IMR-90 (cell line): ENCODE results near the gene NXPH1. TPM values are rescaled to one million over a fixed set of nuclear protein-coding genes. Genes with fewer than 3 reads are reported as not detected.

Experiments used
- ATAC-seq: fragments of 200-7000 bp; cut with Tn5 transposase; 2 replicates; pipeline ENCODE4 v1.9.1; 2020; ENCODE audit warnings: low read depth, mild to moderate bottlenecking, moderate library complexity
- BruUV-seq: library from RNA; stranded (reverse); fragments of 400-500 nt; replicated peaks from 2 replicates; lab custom pipeline; 2021; lab: Mats Ljungman, UMichigan
- CTCF ChIA-PET: fragments of 300-600 bp; formaldehyde crosslinking; extraction: SDS; loops from one replicate; lab custom pipeline; 2021; ENCODE audit warnings: antibody characterized with exemption; lab: Yijun Ruan, JAX
- POLR2A ChIA-PET: fragments of 300-600 bp; sonication (Branson Sonifier 250); formaldehyde crosslinking; loops from one replicate; lab custom pipeline; 2022; ENCODE audit warnings: antibody characterized with exemption; ENCODE audit not compliant: unreplicated experiment; lab: Charles Lee
- DNase-seq: peaks from one replicate; pipeline ENCODE4 v3.0.0; 2013
- H2AFZ ChIP-seq: replicated peaks from 2 replicates; pipeline ENCODE3; 2013; ENCODE audit warnings: low read length, mild to moderate bottlenecking; ENCODE audit not compliant: poor library complexity
- H2AK5ac ChIP-seq: 2 replicates; pipeline ENCODE4 v1.6.1; 2013; ENCODE audit warnings: low read depth, low read length, inconsistent platforms
- H2AK9ac ChIP-seq: replicated peaks from 2 replicates; pipeline ENCODE3; 2013; ENCODE audit warnings: mild to moderate bottlenecking, low read depth, low read length, moderate library complexity; ENCODE audit not compliant: poor library complexity
- H2BK120ac ChIP-seq: 2 replicates; pipeline ENCODE4 v1.6.1; 2013; ENCODE audit warnings: low read depth, low read length, inconsistent platforms
- H2BK15ac ChIP-seq: 3 replicates; pipeline ENCODE4 v1.6.1; 2013; ENCODE audit warnings: low read depth, low read length, inconsistent platforms
- H2BK20ac ChIP-seq: 2 replicates; pipeline ENCODE4 v1.6.1; 2013; ENCODE audit warnings: low read depth, mild to moderate bottlenecking, inconsistent platforms, low read length, moderate library complexity
- H2BK5ac ChIP-seq: 2 replicates; pipeline ENCODE4 v1.6.1; 2013; ENCODE audit warnings: mild to moderate bottlenecking, low read depth, low read length, inconsistent platforms; ENCODE audit not compliant: poor library complexity, severe bottlenecking
- H3K14ac ChIP-seq: replicated peaks from 2 replicates; pipeline ENCODE4 v1.6.1; 2013; ENCODE audit warnings: low read depth, low read length, inconsistent platforms
- H3K18ac ChIP-seq: 2 replicates; pipeline ENCODE4 v1.6.1; 2013; ENCODE audit warnings: low read depth, low read length, control low read depth
- H3K23ac ChIP-seq: 2 replicates; pipeline ENCODE4 v1.6.1; 2013; ENCODE audit warnings: low read depth, low read length, inconsistent platforms
- H3K27ac ChIP-seq: 2 replicates; pipeline ENCODE4 v1.5.1; 2013; ENCODE audit warnings: mild to moderate bottlenecking, control low read depth, low read length; ENCODE audit not compliant: insufficient read depth
- H3K27me3 ChIP-seq: 2 replicates; pipeline ENCODE4 v1.6.1; 2013; ENCODE audit warnings: low read length; ENCODE audit not compliant: control insufficient read depth, insufficient read depth
- H3K36me3 ChIP-seq: 2 replicates; pipeline ENCODE4 v1.6.1; 2013; ENCODE audit warnings: low read length, mixed read lengths; ENCODE audit not compliant: control insufficient read depth, insufficient read depth
- H3K4ac ChIP-seq: 2 replicates; pipeline ENCODE4 v1.6.1; 2013; ENCODE audit warnings: low read depth, low read length, inconsistent platforms
- H3K4me1 ChIP-seq: 2 replicates; pipeline ENCODE4 v1.6.1; 2013; ENCODE audit warnings: low read length, mixed read lengths; ENCODE audit not compliant: control insufficient read depth, insufficient read depth
- H3K4me2 ChIP-seq: 2 replicates; pipeline ENCODE4 v1.6.1; 2013; ENCODE audit warnings: low read depth, mild to moderate bottlenecking, control low read depth, low read length, moderate library complexity
- H3K4me3 ChIP-seq: 2 replicates; pipeline ENCODE4 v1.5.1; 2013; ENCODE audit warnings: low read depth, mild to moderate bottlenecking, control low read depth, low read length, moderate library complexity; ENCODE audit not compliant: insufficient read depth
- H3K56ac ChIP-seq: 2 replicates; pipeline ENCODE4 v1.6.1; 2013; ENCODE audit warnings: low read length, inconsistent platforms; ENCODE audit not compliant: insufficient read depth; ENCODE audit errors: extremely low read depth
- H3K79me1 ChIP-seq, 2 experiments: 2 replicates each; pipeline ENCODE4 v1.6.1; 2013; ENCODE audit warnings: low read length in 2 of 2, inconsistent platforms in 1 of 2, low read depth in 1 of 2
- H3K9ac ChIP-seq: 2 replicates; pipeline ENCODE4 v1.6.1; 2013; ENCODE audit warnings: low read depth, low read length, control low read depth
- H3K9me1 ChIP-seq: 2 replicates; pipeline ENCODE4 v1.6.1; 2013; ENCODE audit warnings: low read length, inconsistent platforms; ENCODE audit not compliant: insufficient read depth
- H3K9me3 ChIP-seq: 2 replicates; pipeline ENCODE4 v1.6.1; 2013; ENCODE audit warnings: low read length; ENCODE audit not compliant: control insufficient read depth, insufficient read depth
- H4K20me1 ChIP-seq: 2 replicates; pipeline ENCODE4 v1.6.1; 2013; ENCODE audit warnings: low read length, inconsistent platforms; ENCODE audit not compliant: insufficient read depth
- H4K5ac ChIP-seq: 2 replicates; pipeline ENCODE4 v1.6.1; 2013; ENCODE audit warnings: mild to moderate bottlenecking, low read depth, low read length, control low read depth
- H4K8ac ChIP-seq, 2 experiments: 2 replicates each; pipeline ENCODE4 v1.6.1; 2013; ENCODE audit warnings: low read depth in 2 of 2, low read length in 2 of 2, control low read depth in 1 of 2, inconsistent platforms in 1 of 2
- H4K91ac ChIP-seq: 2 replicates; pipeline ENCODE4 v1.6.1; 2013; ENCODE audit warnings: low read depth, low read length, inconsistent platforms; ENCODE audit not compliant: insufficient read depth
- BHLHE40 ChIP-seq: fragments of 150-350 bp; IDR thresholded peaks from 2 replicates; pipeline ENCODE4 v1.6.1; 2016; ENCODE audit warnings: mild to moderate bottlenecking, low read depth, low read length
- CEBPB ChIP-seq: IDR thresholded peaks from 2 replicates; pipeline ENCODE4 v1.6.1; 2012; ENCODE audit warnings: low read depth, low read length, improper control_type of control experiment
- CHD1 ChIP-seq: IDR thresholded peaks from 2 replicates; pipeline ENCODE4 v1.6.1; 2012; ENCODE audit warnings: low read depth, low read length, improper control_type of control experiment
- CTCF ChIP-seq: conservative IDR thresholded peaks from 2 replicates; pipeline ENCODE4 v1.5.1; 2012; ENCODE audit warnings: mild to moderate bottlenecking, low read depth, low read length, improper control_type of control experiment
- ELK1 ChIP-seq: fragments of 150-350 bp; IDR thresholded peaks from 2 replicates; pipeline ENCODE4 v1.6.1; 2016; ENCODE audit warnings: low read depth, mild to moderate bottlenecking, low read length, moderate library complexity, borderline replicate concordance
- FOS ChIP-seq: fragments of 150-350 bp; IDR thresholded peaks from 2 replicates; pipeline ENCODE4 v1.6.1; 2016; ENCODE audit warnings: low read depth, low read length
- MAFK ChIP-seq: IDR thresholded peaks from 2 replicates; pipeline ENCODE4 v1.6.1; 2012; ENCODE audit warnings: low read depth, low read length, improper control_type of control experiment
- MAZ ChIP-seq: IDR thresholded peaks from 2 replicates; pipeline ENCODE4 v1.6.1; 2012; ENCODE audit warnings: low read depth, mild to moderate bottlenecking, low read length, improper control_type of control experiment, moderate library complexity, borderline replicate concordance
- MXI1 ChIP-seq: IDR thresholded peaks from 2 replicates; pipeline ENCODE4 v1.6.1; 2012; ENCODE audit warnings: low read depth, mild to moderate bottlenecking, low read length, moderate library complexity, borderline replicate concordance
- NFE2L2 ChIP-seq: fragments of 150-350 bp; IDR thresholded peaks from 2 replicates; pipeline ENCODE4 v1.6.1; 2016; ENCODE audit warnings: low read depth, mild to moderate bottlenecking, low read length
- POLR2A ChIP-seq: IDR thresholded peaks from 2 replicates; pipeline ENCODE4 v1.6.1; 2012; ENCODE audit warnings: mild to moderate bottlenecking, low read depth, low read length
- RAD21 ChIP-seq: IDR thresholded peaks from 2 replicates; pipeline ENCODE4 v1.6.1; 2012; ENCODE audit warnings: low read length, improper control_type of control experiment
- RCOR1 ChIP-seq: IDR thresholded peaks from 2 replicates; pipeline ENCODE4 v1.6.1; 2012; ENCODE audit warnings: mild to moderate bottlenecking, low read length, improper control_type of control experiment; ENCODE audit not compliant: insufficient replicate concordance
- RFX5 ChIP-seq: IDR thresholded peaks from 2 replicates; pipeline ENCODE4 v1.8.0; 2012; ENCODE audit warnings: low read depth, mild to moderate bottlenecking, low read length, moderate library complexity
- SMC3 ChIP-seq: fragments of 150-350 bp; IDR thresholded peaks from 2 replicates; pipeline ENCODE4 v1.6.1; 2016; ENCODE audit warnings: low read depth, mild to moderate bottlenecking, antibody characterized with exemption, low read length, moderate library complexity
- USF2 ChIP-seq: fragments of 150-350 bp; IDR thresholded peaks from 2 replicates; pipeline ENCODE4 v1.6.1; 2017; ENCODE audit warnings: mild to moderate bottlenecking, antibody characterized with exemption, low read length, low read depth
- WGBS, 2 experiments: methylation state at CpG; one replicate each; pipeline versions ENCODE4 v1.1.5 to v1.1.7; 2013; ENCODE audit warnings: missing lambda C conversion rate in 2 of 2; ENCODE audit not compliant: insufficient read length in 1 of 2; ENCODE audit errors: extremely low coverage in 2 of 2; 5-methylcytosine and 5-hydroxymethylcytosine counted together
- dilution Hi-C: fragments of 300-500 bp; cut with HindIII; formaldehyde crosslinking; loops from one replicate; pipeline ENCODE4 v1.14.3; 2018; ENCODE audit warnings: low sequenced_read_pairs; ENCODE audit not compliant: unreplicated experiment
- in situ Hi-C: fragments of 300-500 bp; cut with MboI; formaldehyde crosslinking; loops from 3 replicates; pipeline ENCODE4 v1.14.3; 2019; ENCODE audit warnings: low sequenced_read_pairs, inconsistent platforms, mixed read lengths
- intact Hi-C: fragments of 100-400 bp; cut with micrococcal nuclease; formaldehyde crosslinking; loops from 2 replicates; pipeline ENCODE4 v1.10.0; 2022
- polyA plus RNA-seq, 3 experiments: library from polyadenylated mRNA; depleted of rRNA; stranded (reverse); fragments of >200 nt; gene quantifications; 2 replicates each; pipeline ENCODE4 v1.2.3, GENCODE V29; 2012; ENCODE audit warnings: low replicate concordance in 1 of 3
- total RNA-seq: library from RNA; depleted of rRNA; stranded (reverse); fragments of >200 nt; gene quantifications from 2 replicates; pipeline ENCODE4 v1.2.3, GENCODE V29; 2012

NXPH1 gene
- total and polyA plus RNA-seq, 2 of the 4 experiments (the other 2 are of a cell fraction): not detected

GRCh38 chr7:8582728-8583127 lies 149.3 kb downstream of the NXPH1 start:
- Histone ChIP-seq H3K14ac (no peak overlapping the region), H3K27ac (no peak overlapping the region), H2AK5ac (no peak overlapping the region), H3K4ac (no peak overlapping the region), H3K9me1 (no peaks in the 10 kb centered on the region), H3K4me1 (no peaks in the 10 kb centered on the region), H3K23ac (no peak overlapping the region), H3K56ac (no peak overlapping the region), H3K79me1 (no peaks in the 10 kb centered on the region), H2AK9ac (no peak overlapping the region), H3K9me3 (peaks cover 18% of the 10 kb centered on the region), H2BK20ac (no peak overlapping the region), H3K18ac (no peak overlapping the region), H2BK15ac (no peak overlapping the region), H3K4me3 (no peak overlapping the region), H2AFZ (no peak overlapping the region), H4K91ac (no peak overlapping the region), H4K20me1 (no peaks in the 10 kb centered on the region), H2BK120ac (no peak overlapping the region), H3K4me2 (no peak overlapping the region), H4K8ac (no peak overlapping the region), H3K27me3 (no peaks in the 10 kb centered on the region), H3K36me3 (no peaks in the 10 kb centered on the region), H4K5ac (no peak overlapping the region), H2BK5ac (no peak overlapping the region), H3K9ac (no peak overlapping the region)
- ChIA-PET CTCF (no interaction called here), POLR2A (no interaction called here)
- intact Hi-C loops (no loop called here), dilution Hi-C loops (no loop called here), in situ Hi-C loops (no loop called here)
- DNase-seq: no peak
- ATAC-seq: no peak
- WGBS, 2 experiments: no CpG with 5 or more reads among the region's 3 CpGs
- no TSS peak for BruUV-seq
- TF ChIP-seq MAZ: no peak
- no peak for TF ChIP-seq ELK1
- no peak for TF ChIP-seq USF2
- TF ChIP-seq FOS: no peak
- no peak for TF ChIP-seq CHD1
- no peak for TF ChIP-seq CTCF
- TF ChIP-seq NFE2L2: no peak
- TF ChIP-seq RFX5: no peak
- TF ChIP-seq MXI1: no peak
- TF ChIP-seq RCOR1: no peak
- TF ChIP-seq BHLHE40: no peak
- no peak for TF ChIP-seq MAFK
- TF ChIP-seq RAD21: no peak
- no peak for TF ChIP-seq POLR2A
- no peak for TF ChIP-seq CEBPB
- TF ChIP-seq SMC3: no peak
